GM23338 (cell line): ENCODE results near the gene ERCC6. TPM values are rescaled to one million over a fixed set of nuclear protein-coding genes. Genes with fewer than 3 reads are reported as not detected.

Source experiments
- ATAC-seq: fragments of 200-7000 bp; cut with Tn5 transposase; 3 replicates; pipeline ENCODE4 v1.9.1; 2020
- DNase-seq: peaks from one replicate; pipeline ENCODE4 v3.0.0-alpha.2; 2015; ENCODE audit warnings: low spot score
- H2AFZ ChIP-seq: fragments of 200-600 bp; sonication (generic); 2 replicates; pipeline ENCODE4 v1.8.0; 2016; ENCODE audit warnings: antibody characterized with exemption, mild to moderate bottlenecking, moderate library complexity
- H3F3A ChIP-seq: fragments of 200-600 bp; sonication (generic); replicated peaks from 2 replicates; pipeline ENCODE4 v1.8.0; 2017; ENCODE audit warnings: antibody characterized with exemption, mixed run types, low read depth
- H3K27ac ChIP-seq: fragments of 200-600 bp; sonication (generic); 2 replicates; pipeline ENCODE4 v1.6.1; 2016; ENCODE audit warnings: low read depth
- H3K27me3 ChIP-seq: fragments of 200-600 bp; sonication (generic); 2 replicates; pipeline ENCODE4 v1.8.0; 2016; ENCODE audit warnings: mild to moderate bottlenecking, mixed run types, moderate library complexity; ENCODE audit not compliant: insufficient read depth
- H3K36me3 ChIP-seq: fragments of 200-600 bp; sonication (generic); 2 replicates; pipeline ENCODE4 v1.8.0; 2016; ENCODE audit warnings: mild to moderate bottlenecking; ENCODE audit not compliant: insufficient read depth
- H3K4me1 ChIP-seq: fragments of 200-600 bp; sonication (generic); 2 replicates; pipeline ENCODE4 v1.8.0; 2016; ENCODE audit warnings: mild to moderate bottlenecking, moderate library complexity; ENCODE audit not compliant: insufficient read depth
- H3K4me2 ChIP-seq: fragments of 200-600 bp; sonication (generic); 2 replicates; pipeline ENCODE4 v1.7.1; 2017; ENCODE audit warnings: mixed run types
- H3K4me3 ChIP-seq: fragments of 200-600 bp; sonication (generic); 2 replicates; pipeline ENCODE4 v1.6.1; 2016; ENCODE audit warnings: mixed run types
- H3K79me2 ChIP-seq: fragments of 200-600 bp; sonication (generic); replicated peaks from 2 replicates; pipeline ENCODE4 v1.8.0; 2017; ENCODE audit warnings: mild to moderate bottlenecking; ENCODE audit not compliant: insufficient read depth
- H3K9me2 ChIP-seq: fragments of 200-600 bp; sonication (generic); 2 replicates; pipeline ENCODE4 v1.8.0; 2017; ENCODE audit not compliant: insufficient read depth
- H4K20me1 ChIP-seq: fragments of 200-600 bp; sonication (generic); replicated peaks from 2 replicates; pipeline ENCODE4 v1.8.0; 2017; ENCODE audit warnings: mild to moderate bottlenecking; ENCODE audit not compliant: insufficient read depth
- H3K27ac Mint-ChIP-seq: 2 replicates; pipeline ENCODE4 v1.8.0; 2020; ENCODE audit warnings: inconsistent platforms, mild to moderate bottlenecking, moderate library complexity, mixed read lengths
- H3K27me3 Mint-ChIP-seq: 3 replicates; pipeline ENCODE4 v1.8.0; 2022; ENCODE audit warnings: low read depth, mild to moderate bottlenecking, moderate library complexity, mixed read lengths, inconsistent platforms; ENCODE audit not compliant: insufficient read depth, poor library complexity
- H3K36me3 Mint-ChIP-seq: 3 replicates; pipeline ENCODE4 v1.8.0; 2021; ENCODE audit warnings: low read depth, mild to moderate bottlenecking, inconsistent platforms, moderate library complexity, mixed read lengths
- H3K4me1 Mint-ChIP-seq: 3 replicates; pipeline ENCODE4 v1.8.0; 2020; ENCODE audit warnings: mild to moderate bottlenecking, inconsistent platforms, mixed read lengths
- H3K4me3 Mint-ChIP-seq: 3 replicates; pipeline ENCODE4 v1.8.0; 2021; ENCODE audit warnings: moderate library complexity, mild to moderate bottlenecking, inconsistent platforms, mixed read lengths
- H3K9me3 Mint-ChIP-seq: 3 replicates; pipeline ENCODE4 v1.8.0; 2020; ENCODE audit warnings: moderate library complexity, mild to moderate bottlenecking, inconsistent platforms, mixed read lengths
- CTCF ChIP-seq, 2 experiments: fragments of 200-600 bp in 1 of 2; sonication (generic) in 1 of 2; conservative IDR thresholded peaks; 2 replicates each; pipeline versions ENCODE4 v1.5.1 to v1.6.1; 2016 to 2017; ENCODE audit warnings: antibody characterized with exemption in 2 of 2, low read depth in 2 of 2, mild to moderate bottlenecking in 2 of 2, moderate library complexity in 1 of 2
- EZH2 ChIP-seq: fragments of 200-600 bp; sonication (generic); IDR thresholded peaks from one replicate; pipeline ENCODE4 v1.8.0; 2017; ENCODE audit warnings: antibody characterized with exemption, mild to moderate bottlenecking, low read depth; ENCODE audit not compliant: unreplicated experiment
- EZH2phosphoT487 ChIP-seq: fragments of 200-600 bp; sonication (generic); IDR thresholded peaks from one replicate; pipeline ENCODE4 v1.8.1; 2018; ENCODE audit warnings: antibody characterized with exemption; ENCODE audit not compliant: unreplicated experiment
- JUNB ChIP-seq: IDR thresholded peaks from one replicate; pipeline ENCODE4 v1.6.1; 2016; ENCODE audit warnings: antibody characterized with exemption; ENCODE audit not compliant: unreplicated experiment
- NANOG ChIP-seq: IDR thresholded peaks from 2 replicates; pipeline ENCODE4 v1.6.1; 2016; ENCODE audit warnings: antibody characterized with exemption, borderline replicate concordance
- POLR2AphosphoS5 ChIP-seq: IDR thresholded peaks from 2 replicates; pipeline ENCODE4 v1.6.1; 2016; ENCODE audit warnings: antibody characterized with exemption, low read depth
- REST ChIP-seq: IDR thresholded peaks from one replicate; pipeline ENCODE4 v1.6.1; 2018; ENCODE audit warnings: antibody characterized with exemption; ENCODE audit not compliant: unreplicated experiment
- STAT1 ChIP-seq: IDR thresholded peaks from one replicate; pipeline ENCODE4 v1.6.1; 2016; ENCODE audit warnings: antibody characterized with exemption; ENCODE audit not compliant: unreplicated experiment
- ZNF331 ChIP-seq: fragments of 250-450 bp; sonication (Bioruptor Pico); IDR thresholded peaks from 2 replicates; pipeline ENCODE4 v1.5.0; 2020; ENCODE audit warnings: low read depth, mild to moderate bottlenecking, moderate library complexity
- polyA plus RNA-seq: library from polyadenylated mRNA; unstranded; fragments of >200 nt; fragmentation: Nextera tagmentation; extraction: Ambion mirVana; gene quantifications from 2 replicates; pipeline ENCODE4 v1.2.1, GENCODE V29; 2016
- total RNA-seq: library from RNA; depleted of rRNA; stranded (reverse); fragments of >200 nt; shearing (Covaris generic); gene quantifications from 2 replicates; pipeline ENCODE4 v1.2.3, GENCODE V29; 2014
- TF ChIP-seq, protein P1 (sequence below): IDR thresholded peaks from 2 replicates; pipeline ENCODE4 v1.6.1; 2016; ENCODE audit warnings: antibody characterized with exemption
- TF ChIP-seq, protein P2 (sequence below): fragments of 250-450 bp; sonication (Bioruptor Pico); IDR thresholded peaks from 2 replicates; pipeline ENCODE4 v1.5.0; 2020; ENCODE audit warnings: mild to moderate bottlenecking, moderate library complexity

Gene ERCC6
- total and polyA plus RNA-seq, 2 experiments from 2014 or later = 2.5 to 13.8 TPM

- Histone ChIP-seq H3K79me2 (no peaks in the 10 kb centered on the region), H3K36me3 (no peaks in the 10 kb centered on the region), H2AFZ (no peak overlapping the region), H3F3A (no peaks in the 10 kb centered on the region), H3K4me3 (no peak overlapping the region), H4K20me1 (peaks cover 3% of the 10 kb centered on the region), H3K27ac (no peak overlapping the region), H3K4me2 (no peak overlapping the region), H3K4me1 (peaks cover 13% of the 10 kb centered on the region), H3K9me2 (no peaks in the 10 kb centered on the region), H3K27me3 (no peaks in the 10 kb centered on the region)
- peaks cover 19% of the 10 kb centered on the region for H3K4me1 Mint-ChIP-seq
- TF ChIP-seq, protein P1, sequence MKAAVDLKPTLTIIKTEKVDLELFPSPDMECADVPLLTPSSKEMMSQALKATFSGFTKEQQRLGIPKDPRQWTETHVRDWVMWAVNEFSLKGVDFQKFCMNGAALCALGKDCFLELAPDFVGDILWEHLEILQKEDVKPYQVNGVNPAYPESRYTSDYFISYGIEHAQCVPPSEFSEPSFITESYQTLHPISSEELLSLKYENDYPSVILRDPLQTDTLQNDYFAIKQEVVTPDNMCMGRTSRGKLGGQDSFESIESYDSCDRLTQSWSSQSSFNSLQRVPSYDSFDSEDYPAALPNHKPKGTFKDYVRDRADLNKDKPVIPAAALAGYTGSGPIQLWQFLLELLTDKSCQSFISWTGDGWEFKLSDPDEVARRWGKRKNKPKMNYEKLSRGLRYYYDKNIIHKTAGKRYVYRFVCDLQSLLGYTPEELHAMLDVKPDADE = no peak
- TF ChIP-seq EZH2 (no peak), JUNB (no peak), NANOG (no peak), EZH2phosphoT487 (no peak), ZNF331 (CRISPR knock-in tag) (no peak), CTCF (conservative IDR thresholded peaks at IDR 0.05; ENCODE audit: low read depth in 2 of 2) (no peak), STAT1 (no peak), POLR2AphosphoS5 (no peak), REST (no peak)
- TF ChIP-seq, protein P2, sequence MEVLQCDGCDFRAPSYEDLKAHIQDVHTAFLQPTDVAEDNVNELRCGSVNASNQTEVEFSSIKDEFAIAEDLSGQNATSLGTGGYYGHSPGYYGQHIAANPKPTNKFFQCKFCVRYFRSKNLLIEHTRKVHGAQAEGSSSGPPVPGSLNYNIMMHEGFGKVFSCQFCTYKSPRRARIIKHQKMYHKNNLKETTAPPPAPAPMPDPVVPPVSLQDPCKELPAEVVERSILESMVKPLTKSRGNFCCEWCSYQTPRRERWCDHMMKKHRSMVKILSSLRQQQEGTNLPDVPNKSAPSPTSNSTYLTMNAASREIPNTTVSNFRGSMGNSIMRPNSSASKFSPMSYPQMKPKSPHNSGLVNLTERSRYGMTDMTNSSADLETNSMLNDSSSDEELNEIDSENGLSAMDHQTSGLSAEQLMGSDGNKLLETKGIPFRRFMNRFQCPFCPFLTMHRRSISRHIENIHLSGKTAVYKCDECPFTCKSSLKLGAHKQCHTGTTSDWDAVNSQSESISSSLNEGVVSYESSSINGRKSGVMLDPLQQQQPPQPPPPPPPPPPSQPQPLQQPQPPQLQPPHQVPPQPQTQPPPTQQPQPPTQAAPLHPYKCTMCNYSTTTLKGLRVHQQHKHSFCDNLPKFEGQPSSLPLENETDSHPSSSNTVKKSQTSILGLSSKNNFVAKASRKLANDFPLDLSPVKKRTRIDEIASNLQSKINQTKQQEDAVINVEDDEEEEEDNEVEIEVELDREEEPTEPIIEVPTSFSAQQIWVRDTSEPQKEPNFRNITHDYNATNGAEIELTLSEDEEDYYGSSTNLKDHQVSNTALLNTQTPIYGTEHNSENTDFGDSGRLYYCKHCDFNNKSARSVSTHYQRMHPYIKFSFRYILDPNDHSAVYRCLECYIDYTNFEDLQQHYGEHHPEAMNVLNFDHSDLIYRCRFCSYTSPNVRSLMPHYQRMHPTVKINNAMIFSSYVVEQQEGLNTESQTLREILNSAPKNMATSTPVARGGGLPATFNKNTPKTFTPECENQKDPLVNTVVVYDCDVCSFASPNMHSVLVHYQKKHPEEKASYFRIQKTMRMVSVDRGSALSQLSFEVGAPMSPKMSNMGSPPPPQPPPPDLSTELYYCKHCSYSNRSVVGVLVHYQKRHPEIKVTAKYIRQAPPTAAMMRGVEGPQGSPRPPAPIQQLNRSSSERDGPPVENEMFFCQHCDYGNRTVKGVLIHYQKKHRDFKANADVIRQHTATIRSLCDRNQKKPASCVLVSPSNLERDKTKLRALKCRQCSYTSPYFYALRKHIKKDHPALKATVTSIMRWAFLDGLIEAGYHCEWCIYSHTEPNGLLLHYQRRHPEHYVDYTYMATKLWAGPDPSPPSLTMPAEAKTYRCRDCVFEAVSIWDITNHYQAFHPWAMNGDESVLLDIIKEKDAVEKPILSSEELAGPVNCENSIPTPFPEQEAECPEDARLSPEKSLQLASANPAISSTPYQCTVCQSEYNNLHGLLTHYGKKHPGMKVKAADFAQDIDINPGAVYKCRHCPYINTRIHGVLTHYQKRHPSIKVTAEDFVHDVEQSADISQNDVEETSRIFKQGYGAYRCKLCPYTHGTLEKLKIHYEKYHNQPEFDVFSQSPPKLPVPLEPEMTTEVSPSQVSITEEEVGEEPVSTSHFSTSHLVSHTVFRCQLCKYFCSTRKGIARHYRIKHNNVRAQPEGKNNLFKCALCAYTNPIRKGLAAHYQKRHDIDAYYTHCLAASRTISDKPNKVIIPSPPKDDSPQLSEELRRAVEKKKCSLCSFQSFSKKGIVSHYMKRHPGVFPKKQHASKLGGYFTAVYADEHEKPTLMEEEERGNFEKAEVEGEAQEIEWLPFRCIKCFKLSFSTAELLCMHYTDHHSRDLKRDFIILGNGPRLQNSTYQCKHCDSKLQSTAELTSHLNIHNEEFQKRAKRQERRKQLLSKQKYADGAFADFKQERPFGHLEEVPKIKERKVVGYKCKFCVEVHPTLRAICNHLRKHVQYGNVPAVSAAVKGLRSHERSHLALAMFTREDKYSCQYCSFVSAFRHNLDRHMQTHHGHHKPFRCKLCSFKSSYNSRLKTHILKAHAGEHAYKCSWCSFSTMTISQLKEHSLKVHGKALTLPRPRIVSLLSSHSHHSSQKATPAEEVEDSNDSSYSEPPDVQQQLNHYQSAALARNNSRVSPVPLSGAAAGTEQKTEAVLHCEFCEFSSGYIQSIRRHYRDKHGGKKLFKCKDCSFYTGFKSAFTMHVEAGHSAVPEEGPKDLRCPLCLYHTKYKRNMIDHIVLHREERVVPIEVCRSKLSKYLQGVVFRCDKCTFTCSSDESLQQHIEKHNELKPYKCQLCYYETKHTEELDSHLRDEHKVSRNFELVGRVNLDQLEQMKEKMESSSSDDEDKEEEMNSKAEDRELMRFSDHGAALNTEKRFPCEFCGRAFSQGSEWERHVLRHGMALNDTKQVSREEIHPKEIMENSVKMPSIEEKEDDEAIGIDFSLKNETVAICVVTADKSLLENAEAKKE (CRISPR knock-in tag) = no peak
- DNase-seq = no peak
- H3K27ac Mint-ChIP-seq = no peak overlapping the region
- no peak for ATAC-seq
- H3K4me3 Mint-ChIP-seq = no peak overlapping the region
- peaks cover 2% of the 10 kb centered on the region for H3K27me3 Mint-ChIP-seq
- peaks cover 12% of the 10 kb centered on the region for H3K36me3 Mint-ChIP-seq
- no peaks in the 10 kb centered on the region for H3K9me3 Mint-ChIP-seq
Measured at GRCh38 chr10:49521062-49521461, 17.9 kb downstream of the ERCC6 start.
